Fibroblast of gingiva (primary cell): ENCODE measurements around the gene PAK5.

Experiments
- DNase-seq: peaks from one replicate; pipeline ENCODE4 v3.0.0-alpha.2; 2011; ENCODE audit warnings: low read depth

The PAK5 gene

GRCh38 chr20:9493803-9494202 is 345.1 kb downstream of the PAK5 start:
- no peak for DNase-seq

GRCh38 chr20:9492067-9492466 is 346.8 kb downstream of the PAK5 start:
- DNase-seq: peak; percentile 79

GRCh38 chr20:9491324-9491723 is 347.6 kb downstream of the PAK5 start:
- DNase-seq: no peak

DNA sequence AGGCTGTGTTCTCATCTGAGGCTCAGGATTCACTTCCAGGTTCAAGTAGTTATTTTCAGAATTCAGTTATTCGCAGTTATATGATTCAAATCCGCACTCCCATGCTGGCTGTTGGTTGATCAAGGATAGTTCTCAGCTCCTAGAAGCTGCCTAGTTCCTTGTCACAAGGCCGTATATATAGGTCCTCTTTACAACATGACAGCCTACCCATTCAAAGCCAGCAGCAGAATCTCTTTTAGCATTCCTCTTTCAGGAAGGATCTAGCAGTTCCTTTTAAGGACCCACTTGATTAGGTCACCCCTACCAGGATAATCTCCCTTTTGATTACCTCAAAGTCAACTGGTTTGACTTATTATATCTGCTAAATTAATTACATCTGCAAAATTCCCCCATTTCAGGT is 348.2 kb downstream of the PAK5 start:
- DNase-seq: no peak

DNA sequence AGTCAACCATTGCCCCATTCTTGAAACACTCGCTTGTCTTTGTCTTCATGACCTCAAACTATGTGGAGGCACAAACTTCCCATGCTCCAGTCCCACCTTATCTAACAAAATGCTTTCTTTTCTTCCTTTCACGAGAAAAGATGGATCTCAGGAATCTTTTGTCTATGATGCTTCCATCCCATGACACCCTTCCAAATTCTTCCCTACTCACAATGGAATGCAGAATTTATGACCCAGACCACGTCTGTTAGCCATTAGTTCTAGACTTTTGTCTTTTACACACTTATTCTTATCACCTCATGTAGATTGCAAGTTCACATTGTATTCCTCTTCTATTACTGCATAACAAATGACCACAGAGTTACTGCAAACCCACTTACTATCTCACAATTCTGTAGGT is 348.7 kb downstream of the PAK5 start:
- no peak for DNase-seq

GRCh38 chr20:9488063-9488462 is 350.8 kb downstream of the PAK5 start:
- DNase-seq: no peak
